GM21619 (cell line): ENCODE measurements around the gene LMBR1.

Experiments used
- ATAC-seq: cut with Tn5 transposase; IDR thresholded peaks from one replicate; pipeline ENCODE4 v1.9.1; 2021; ENCODE audit not compliant: unreplicated experiment

Gene LMBR1

GRCh38 chr7:156764016-156764669 is 128.8 kb downstream of the LMBR1 start:
- no peak for ATAC-seq

- ATAC-seq, result no peak
These were observed 133.3 kb downstream of the LMBR1 start for GRCh38 chr7:156759579-156760202.

GRCh38 chr7:156759143-156759542 is 133.8 kb downstream of the LMBR1 start:
- no peak for ATAC-seq

DNA sequence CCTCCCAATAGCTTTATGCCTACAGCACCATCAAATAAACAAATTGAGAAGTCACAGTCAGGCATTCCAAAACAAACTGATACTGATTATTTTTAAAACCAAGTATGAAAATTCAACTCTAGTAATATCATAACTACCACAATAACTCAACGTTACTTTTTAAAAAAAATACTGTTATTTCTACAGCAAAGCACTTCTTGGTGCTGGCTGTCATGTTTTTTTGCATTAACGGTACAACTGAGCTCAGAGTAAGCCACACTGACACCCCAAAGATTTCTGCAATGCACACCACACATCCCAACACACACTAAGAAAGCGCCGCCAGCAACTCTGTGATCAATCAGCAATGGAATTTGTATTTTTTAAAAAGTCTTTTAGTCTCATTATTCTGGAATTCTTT is 138.8 kb downstream of the LMBR1 start:
- no peak for ATAC-seq

GRCh38 chr7:156753630-156754029 is 139.4 kb downstream of the LMBR1 start:
- ATAC-seq, result no peak

DNA sequence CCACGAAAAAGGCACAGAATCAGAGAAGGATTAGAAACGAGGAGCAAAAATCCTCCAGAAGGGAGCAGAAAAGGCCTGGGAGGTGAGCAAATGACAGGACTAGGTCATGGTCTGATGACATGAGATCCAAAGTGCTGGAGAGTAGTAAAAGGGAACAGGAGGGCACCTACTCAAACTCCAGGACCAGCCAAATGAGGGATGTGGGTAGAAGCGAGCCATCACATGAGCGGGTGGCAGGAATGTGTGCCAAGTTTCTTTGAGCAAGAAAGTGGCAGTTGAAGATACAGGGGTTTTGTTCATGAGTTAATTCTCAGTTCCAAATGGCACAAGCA is 139.8 kb downstream of the LMBR1 start:
- no peak for ATAC-seq

DNA sequence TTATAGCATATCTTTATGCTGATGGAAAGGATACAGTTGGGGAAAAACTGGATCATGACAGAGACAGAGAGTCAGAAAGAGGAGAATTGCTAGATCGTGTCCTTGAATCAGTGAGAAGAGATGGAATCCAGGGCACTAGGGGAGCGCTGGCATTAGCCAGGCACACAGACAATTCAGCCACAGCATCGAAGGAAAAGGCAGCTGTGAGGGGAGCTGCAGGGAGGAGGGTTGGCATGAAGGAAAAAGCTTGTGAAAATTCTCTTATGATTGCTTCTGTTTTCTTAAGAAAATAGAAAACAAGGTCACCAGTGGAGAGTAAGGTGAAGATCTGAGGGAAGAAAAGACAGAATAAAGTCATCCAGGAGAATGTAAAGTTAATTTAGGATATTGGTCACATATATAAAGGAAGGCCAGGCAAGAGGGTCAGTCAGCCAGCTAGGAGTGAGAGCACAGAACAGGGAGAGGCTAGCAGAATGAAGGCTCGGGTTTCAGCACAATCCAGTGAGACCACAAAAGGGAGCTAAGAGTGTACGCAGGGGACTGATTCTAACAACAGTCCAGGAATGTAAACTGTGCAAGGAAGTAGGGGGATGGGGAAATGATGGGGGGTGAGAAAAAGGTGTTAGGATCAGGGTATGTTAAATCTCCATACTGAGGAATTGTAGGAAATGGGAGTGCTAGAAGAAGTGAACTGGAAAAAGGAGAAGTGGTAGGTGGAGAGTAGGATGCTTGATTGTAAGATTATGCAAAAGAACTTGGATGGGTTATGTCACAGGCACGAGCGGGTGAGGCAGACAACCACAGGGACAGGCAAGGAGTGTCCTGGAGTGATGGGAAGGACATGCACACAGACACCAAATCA is 140.4 kb downstream of the LMBR1 start:
- ATAC-seq, result no peak

DNA sequence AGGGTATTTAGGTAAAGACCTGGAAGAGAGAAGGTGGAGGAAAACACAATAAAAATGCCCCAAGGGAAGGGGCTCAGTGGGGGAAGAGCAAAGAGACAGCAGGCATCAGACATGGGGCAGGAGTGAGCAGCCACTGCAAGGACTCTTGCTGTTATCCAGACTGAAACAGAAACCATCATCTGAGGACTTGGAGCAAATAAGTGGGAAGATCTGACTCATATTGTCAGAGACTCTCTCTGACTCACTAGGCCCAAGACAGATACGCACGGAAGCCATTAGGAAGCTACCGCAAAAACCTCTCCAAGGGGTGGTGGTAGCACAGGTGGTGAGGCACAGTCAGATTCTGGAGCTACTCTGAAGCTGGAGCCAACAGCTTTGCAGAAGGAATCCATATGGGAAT is 141.7 kb downstream of the LMBR1 start:
- ATAC-seq, result no peak

DNA sequence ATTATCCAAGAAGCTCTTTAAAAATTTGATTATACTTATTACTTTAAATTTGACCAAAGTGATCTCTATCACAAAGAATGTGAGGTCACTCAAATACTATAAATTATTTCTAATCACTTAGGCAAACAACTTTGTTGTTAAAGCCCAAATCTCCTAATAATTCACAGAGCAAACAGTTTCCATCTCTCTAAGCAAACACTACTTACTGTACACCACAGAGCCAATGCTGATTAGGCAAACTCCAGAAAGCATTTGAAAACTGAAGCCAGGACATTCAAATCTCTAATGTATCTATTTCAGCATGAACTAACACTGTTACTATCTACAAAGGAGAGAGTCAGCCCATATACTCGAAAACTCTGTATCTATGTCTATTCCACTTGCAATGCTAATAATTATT is 145.3 kb downstream of the LMBR1 start:
- ATAC-seq, result no peak

DNA sequence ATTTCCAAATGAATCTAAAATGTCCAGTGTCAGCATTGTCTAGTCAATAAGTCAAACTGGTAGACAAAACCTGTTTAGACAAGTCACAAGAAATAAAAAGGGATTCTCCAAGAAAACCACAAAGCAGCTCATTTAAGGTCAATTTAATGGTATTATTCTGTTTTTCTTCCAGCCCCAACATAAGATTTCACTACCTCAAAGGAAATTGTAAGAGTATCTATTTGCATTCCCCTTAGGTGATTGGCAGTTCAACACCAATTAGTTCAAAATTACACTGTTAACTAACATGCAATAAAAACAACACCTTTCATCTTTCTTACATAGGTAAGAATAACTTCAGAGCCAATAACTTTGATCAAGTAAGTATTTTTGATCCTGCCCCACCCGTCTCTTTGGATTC is 146.1 kb downstream of the LMBR1 start:
- ATAC-seq, result no peak

DNA sequence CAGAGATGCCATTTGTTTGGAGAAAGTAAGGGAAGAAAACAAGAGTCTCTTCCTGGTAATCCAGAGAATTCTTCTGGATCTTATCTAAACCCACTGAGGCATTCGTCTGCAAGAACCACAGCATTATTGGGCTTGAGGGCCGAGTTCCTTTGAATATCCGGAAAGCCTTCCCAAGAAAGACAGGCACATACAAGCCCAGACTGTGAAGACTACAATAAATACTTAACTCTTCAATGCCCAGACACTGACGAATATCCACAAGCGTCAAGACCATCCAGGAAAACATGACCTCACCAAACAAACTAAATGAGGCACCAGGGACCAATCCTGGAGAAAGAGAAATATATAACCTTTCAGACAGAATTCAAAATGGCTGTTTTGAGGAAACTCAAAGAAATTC is 153.4 kb downstream of the LMBR1 start:
- no peak for ATAC-seq

- ATAC-seq, result no peak
These were observed 157.1 kb downstream of the LMBR1 start for GRCh38 chr7:156735851-156736250.

GRCh38 chr7:156733638-156734037 is 159.3 kb downstream of the LMBR1 start:
- no peak for ATAC-seq

DNA sequence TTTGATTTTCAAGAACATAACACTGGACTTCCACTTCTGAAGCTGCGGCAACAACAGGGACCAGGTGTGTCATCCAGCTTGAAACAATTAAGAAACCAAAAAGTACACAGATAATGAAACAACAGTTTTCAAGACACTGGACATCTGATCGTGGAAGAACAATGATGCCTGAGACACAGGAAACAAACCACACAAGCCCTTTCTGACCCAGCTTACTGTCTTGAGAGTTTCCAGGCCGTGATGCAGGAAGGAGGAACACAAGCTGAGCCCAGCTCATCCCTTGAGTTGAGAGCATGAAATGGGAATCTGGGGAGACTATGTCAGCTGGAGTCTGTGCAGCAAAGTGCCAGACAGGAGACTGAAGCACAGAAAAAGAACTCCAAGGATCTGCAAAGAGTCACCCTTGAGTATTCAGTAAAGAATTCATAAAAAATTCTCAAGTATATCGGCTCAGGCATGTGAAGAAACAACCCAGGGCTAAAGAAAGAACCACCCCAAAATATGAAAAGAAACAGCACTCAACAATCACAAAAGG is 160.8 kb downstream of the LMBR1 start:
- no peak for ATAC-seq

GRCh38 chr7:156731651-156732050 is 161.3 kb downstream of the LMBR1 start:
- ATAC-seq, result no peak

GRCh38 chr7:156725936-156726335 is 167.0 kb downstream of the LMBR1 start:
- no peak for ATAC-seq

GRCh38 chr7:156725073-156725472 is 167.9 kb downstream of the LMBR1 start:
- ATAC-seq, result no peak

GRCh38 chr7:156722043-156722826 is 170.7 kb downstream of the LMBR1 start:
- ATAC-seq, result no peak

GRCh38 chr7:156703773-156704482 is 189.1 kb downstream of the LMBR1 start:
- no peak for ATAC-seq

DNA sequence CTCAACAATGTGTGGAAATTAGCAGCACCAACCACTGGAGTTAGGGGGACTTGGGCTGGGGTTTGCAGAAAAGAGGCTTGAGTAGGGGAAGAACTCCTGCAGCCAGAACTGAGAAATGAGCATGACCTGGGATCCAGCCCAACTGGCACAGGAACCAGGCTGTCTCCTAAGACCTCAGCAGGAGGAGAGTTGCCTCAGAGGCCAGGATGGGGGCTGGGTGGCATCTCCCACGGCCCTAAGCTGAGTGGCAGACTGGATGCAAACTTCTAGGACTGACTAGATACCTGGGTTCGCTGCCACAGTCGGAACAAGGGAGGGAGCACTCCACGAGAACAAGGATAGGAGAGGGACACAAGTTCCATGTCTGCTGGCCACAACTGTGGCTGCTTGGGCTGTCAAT is 189.8 kb downstream of the LMBR1 start:
- ATAC-seq, result no peak

GRCh38 chr7:156702399-156702798 is 190.6 kb downstream of the LMBR1 start:
- no peak for ATAC-seq
